PC-3 (cell line): ENCODE results near the gene ANKRD29.

Source experiments
- EZH2 ChIP-seq: fragments of 300-600 bp; sonication (generic); IDR thresholded peaks from one replicate; pipeline ENCODE4 v1.6.1; 2017; ENCODE audit warnings: antibody characterized with exemption, mild to moderate bottlenecking, low read length; ENCODE audit not compliant: unreplicated experiment
- EZH2phosphoT487 ChIP-seq: fragments of 300-600 bp; sonication (generic); IDR thresholded peaks from 2 replicates; pipeline ENCODE4 v1.6.1; 2018; ENCODE audit warnings: mild to moderate bottlenecking, antibody characterized with exemption, low read length, borderline replicate concordance

DNA sequence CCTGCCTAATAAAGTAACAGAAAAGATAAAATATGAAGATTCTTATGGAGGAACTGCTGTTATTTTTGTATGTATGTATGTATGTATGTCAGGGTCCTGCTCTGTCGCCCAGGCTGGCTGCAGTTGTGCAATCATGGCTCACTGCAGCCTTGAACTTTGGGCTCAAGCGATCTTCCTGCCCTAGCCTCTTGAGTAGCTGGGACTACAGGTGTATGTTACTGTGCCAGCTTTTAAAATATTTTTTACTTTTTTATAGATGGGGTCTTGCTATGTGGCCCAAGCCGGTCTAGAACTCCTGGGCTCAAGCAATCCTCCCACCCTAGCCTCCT, 26.7 kb downstream of the ANKRD29 start:
- no peak for TF ChIP-seq EZH2phosphoT487
- TF ChIP-seq EZH2, result no peak
